SK-N-SH (cell line): ENCODE results near the gene RAPGEF1. TPM values are rescaled to one million over a fixed set of nuclear protein-coding genes. Genes with fewer than 3 reads are reported as not detected.

Experiments used
- CTCF ChIA-PET: fragments of 300-600, 350-600 bp; formaldehyde crosslinking; extraction: SDS; loops from one replicate; lab custom pipeline; 2021; lab: Yijun Ruan, JAX
- POLR2A ChIA-PET: fragments of 350-600 bp; sonication (Branson Sonifier 250); formaldehyde crosslinking; extraction: SDS; loops from one replicate; lab custom pipeline; 2020; ENCODE audit warnings: antibody characterized with exemption, inconsistent platforms; lab: Yijun Ruan, JAX
- DNase-seq: peaks from one replicate; pipeline ENCODE4 v3.0.0; 2012
- H2AFZ ChIP-seq: fragments of 200-600 bp; sonication (generic); 2 replicates; pipeline ENCODE4 v1.8.1; 2016; ENCODE audit warnings: antibody characterized with exemption, mild to moderate bottlenecking, low read depth
- H3F3A ChIP-seq: fragments of 200-600 bp; sonication (generic); replicated peaks from 2 replicates; pipeline ENCODE3; 2016; ENCODE audit warnings: antibody characterized with exemption, mild to moderate bottlenecking; ENCODE audit not compliant: insufficient read depth
- H3K27ac ChIP-seq, 2 experiments: fragments of 200-500 bp in 1 of 2; fragments of 200-600 bp in 1 of 2; sonication (Bioruptor generic) in 1 of 2; sonication (generic), shearing (Covaris generic) in 1 of 2; 2 replicates each; pipeline versions ENCODE4 v1.5.1 to v1.6.1; 2014 to 2016; ENCODE audit warnings: low read depth in 2 of 2, inconsistent platforms in 1 of 2, low read length in 1 of 2, mild to moderate bottlenecking in 1 of 2, mixed read lengths in 1 of 2
- H3K27me3 ChIP-seq: fragments of 200-600 bp; sonication (generic), shearing (Covaris generic); 2 replicates; pipeline ENCODE4 v1.6.1; 2016; ENCODE audit warnings: mixed run types; ENCODE audit not compliant: insufficient read depth
- H3K36me3 ChIP-seq, 2 experiments: fragments of 200-500 bp in 1 of 2; fragments of 200-600 bp in 1 of 2; sonication (Bioruptor generic) in 1 of 2; sonication (generic) in 1 of 2; replicated peaks in 1 of 2; 2 replicates each; pipeline versions ENCODE3 to v1.5.1; 2014 to 2016; ENCODE audit warnings: low read length in 1 of 2, mild to moderate bottlenecking in 1 of 2; ENCODE audit not compliant: insufficient read depth in 2 of 2, control insufficient read depth in 1 of 2
- H3K4me1 ChIP-seq, 2 experiments: fragments of 200-500 bp in 1 of 2; fragments of 200-600 bp in 1 of 2; sonication (Bioruptor generic) in 1 of 2; sonication (generic), shearing (Covaris generic) in 1 of 2; 2 replicates each; pipeline versions ENCODE4 v1.5.1 to v1.6.1; 2014 to 2016; ENCODE audit warnings: low read depth in 1 of 2, low read length in 1 of 2, mixed run types in 1 of 2; ENCODE audit not compliant: insufficient read depth in 2 of 2, control insufficient read depth in 1 of 2
- H3K4me2 ChIP-seq: fragments of 200-600 bp; sonication (generic), shearing (Covaris generic); 2 replicates; pipeline ENCODE4 v1.6.1; 2017; ENCODE audit warnings: mixed run types
- H3K4me3 ChIP-seq, 2 experiments: fragments of 200-500 bp in 1 of 2; fragments of 200-600 bp in 1 of 2; sonication (Bioruptor generic) in 1 of 2; sonication (generic), shearing (Covaris generic) in 1 of 2; 2 replicates each; pipeline versions ENCODE4 v1.5.1 to v1.8.1; 2014 to 2016; ENCODE audit warnings: low read depth in 2 of 2, inconsistent platforms in 1 of 2, low read length in 1 of 2, mild to moderate bottlenecking in 1 of 2, mixed read lengths in 1 of 2, moderate library complexity in 1 of 2
- H3K79me2 ChIP-seq: fragments of 200-600 bp; sonication (generic); 2 replicates; pipeline ENCODE4 v1.8.1; 2017; ENCODE audit warnings: mild to moderate bottlenecking; ENCODE audit not compliant: insufficient read depth
- H3K9ac ChIP-seq: fragments of 200-600 bp; sonication (generic); 2 replicates; pipeline ENCODE4 v1.6.1; 2017; ENCODE audit warnings: mixed run types
- H3K9me2 ChIP-seq: fragments of 200-600 bp; sonication (generic); 2 replicates; pipeline ENCODE4 v1.6.1; 2017; ENCODE audit warnings: mixed run types
- H3K9me3 ChIP-seq: fragments of 200-600 bp; sonication (generic); 2 replicates; pipeline ENCODE4 v1.6.1; 2017; ENCODE audit warnings: mixed run types, mild to moderate bottlenecking, moderate library complexity
- H4K20me1 ChIP-seq: fragments of 200-600 bp; sonication (generic); 2 replicates; pipeline ENCODE4 v1.6.1; 2017; ENCODE audit warnings: mild to moderate bottlenecking, mixed run types; ENCODE audit not compliant: insufficient read depth
- CHD2 ChIP-seq: fragments of 150-350 bp; IDR thresholded peaks from 2 replicates; pipeline ENCODE4 v1.6.1; 2018; ENCODE audit warnings: low read length; ENCODE audit not compliant: partially characterized antibody
- CTCF ChIP-seq: fragments of 200-600 bp; sonication (generic); IDR thresholded peaks from 2 replicates; pipeline ENCODE4 v1.6.1; 2017; ENCODE audit warnings: antibody characterized with exemption, mild to moderate bottlenecking, moderate library complexity
- ELF1 ChIP-seq: IDR thresholded peaks from 2 replicates; pipeline ENCODE4 v1.4.0; 2012
- FOXM1 ChIP-seq: IDR thresholded peaks from 2 replicates; pipeline ENCODE4 v1.4.0; 2012; ENCODE audit warnings: low read depth, mild to moderate bottlenecking
- GABPA ChIP-seq: IDR thresholded peaks from 2 replicates; pipeline ENCODE4 v1.4.0; 2012; ENCODE audit warnings: low read depth, mild to moderate bottlenecking
- IRF3 ChIP-seq: fragments of 150-350 bp; IDR thresholded peaks from 2 replicates; pipeline ENCODE4 v1.6.1; 2016; ENCODE audit warnings: mild to moderate bottlenecking, low read depth, low read length
- JUND ChIP-seq: IDR thresholded peaks from 2 replicates; pipeline ENCODE4 v1.4.0; 2012
- MEF2A ChIP-seq: IDR thresholded peaks from 2 replicates; pipeline ENCODE4 v1.4.0; 2012; ENCODE audit warnings: low read depth, borderline replicate concordance
- MXI1 ChIP-seq: IDR thresholded peaks from 2 replicates; pipeline ENCODE4 v1.6.1; 2012; ENCODE audit warnings: mild to moderate bottlenecking, low read depth, low read length, improper control_type of control experiment
- PBX3 ChIP-seq: IDR thresholded peaks from 2 replicates; pipeline ENCODE4; 2012
- RAD21 ChIP-seq: IDR thresholded peaks from 2 replicates; pipeline ENCODE4 v1.6.1; 2012; ENCODE audit warnings: mild to moderate bottlenecking, low read length
- SMC3 ChIP-seq: IDR thresholded peaks from 2 replicates; pipeline ENCODE4 v1.6.1; 2012; ENCODE audit warnings: low read depth, low read length, improper control_type of control experiment
- TAF1 ChIP-seq: IDR thresholded peaks from 2 replicates; pipeline ENCODE4 v1.6.1; 2012; ENCODE audit warnings: low read depth, mild to moderate bottlenecking, low read length, moderate library complexity, borderline replicate concordance
- USF1 ChIP-seq: IDR thresholded peaks from 2 replicates; pipeline ENCODE4 v1.4.0; 2012; ENCODE audit warnings: low read depth, borderline replicate concordance
- USF2 ChIP-seq: fragments of 150-350 bp; IDR thresholded peaks from 2 replicates; pipeline ENCODE4 v1.6.1; 2017; ENCODE audit warnings: antibody characterized with exemption, low read length, low read depth, borderline replicate concordance
- YY1 ChIP-seq: IDR thresholded peaks from 2 replicates; pipeline ENCODE4 v1.4.0; 2012; ENCODE audit warnings: low read depth, mild to moderate bottlenecking
- ZBTB33 ChIP-seq: IDR thresholded peaks from 2 replicates; pipeline ENCODE4 v1.4.0; 2012; ENCODE audit warnings: low read depth, borderline replicate concordance
- WGBS: methylation state at CpG from one replicate; pipeline ENCODE4 v1.1.6; 2017; ENCODE audit warnings: low lambda C conversion rate; 5-methylcytosine and 5-hydroxymethylcytosine counted together
- polyA plus RNA-seq, 3 experiments: library from polyadenylated mRNA; depleted of rRNA; stranded (reverse); fragments of >200 nt; gene quantifications; 2 replicates each; pipeline ENCODE4 v1.2.3, GENCODE V29; 2012

Gene RAPGEF1
- polyA plus RNA-seq, 1 of the 3 experiments (the other 2 are of a cell fraction) = 26.2 TPM

- H3K27ac ChIP-seq = no peak overlapping the region
- ChIA-PET CTCF (interaction anchor here (0.9 to 1.9 kb wide), 7 partner anchors 10 to 98 kb away, joined by 3 to 7 read pairs (median 3); partner anchors contain the start of gene RAPGEF1), POLR2A (no interaction called here)
These were observed 97.3 kb downstream of the RAPGEF1 start for GRCh38 chr9:131642496-131643083.

More at GRCh38 chr9:131642496-131643083, 97.3 kb downstream of the RAPGEF1 start:
- Histone ChIP-seq H3K4me1 (peaks cover 0 to 3% of the 10 kb centered on the region in 2 experiments; a peak in 1 of 4 replicates), H3K79me2 (no peaks in the 10 kb centered on the region), H3K36me3 (peaks cover 0 to 22% of the 10 kb centered on the region in 2 experiments), H3K9me2 (no peaks in the 10 kb centered on the region), H4K20me1 (peaks cover 12% of the 10 kb centered on the region; the same call in 1 of the 2 replicates), H3K9ac (no peak overlapping the region), H3K4me2 (no peak overlapping the region), H3K4me3 (no peak overlapping the region), H3K9me3 (no peaks in the 10 kb centered on the region), H2AFZ (no peak overlapping the region), H3F3A (no peaks in the 10 kb centered on the region), H3K27me3 (no peaks in the 10 kb centered on the region)
- no peak for DNase-seq
- 94% methylated on average over 9 of the region's 13 CpGs for WGBS
- TF ChIP-seq YY1 (no peak), ELF1 (no peak), FOXM1 (no peak), RAD21 (no peak), JUND (no peak), CHD2 (no peak), ZBTB33 (no peak), IRF3 (no peak), MEF2A (no peak), PBX3 (no peak), GABPA (no peak), MXI1 (no peak), CTCF (no peak), USF1 (no peak), SMC3 (no peak), USF2 (no peak), TAF1 (no peak)
